ENCODE results near the gene SLX9.

DNA sequence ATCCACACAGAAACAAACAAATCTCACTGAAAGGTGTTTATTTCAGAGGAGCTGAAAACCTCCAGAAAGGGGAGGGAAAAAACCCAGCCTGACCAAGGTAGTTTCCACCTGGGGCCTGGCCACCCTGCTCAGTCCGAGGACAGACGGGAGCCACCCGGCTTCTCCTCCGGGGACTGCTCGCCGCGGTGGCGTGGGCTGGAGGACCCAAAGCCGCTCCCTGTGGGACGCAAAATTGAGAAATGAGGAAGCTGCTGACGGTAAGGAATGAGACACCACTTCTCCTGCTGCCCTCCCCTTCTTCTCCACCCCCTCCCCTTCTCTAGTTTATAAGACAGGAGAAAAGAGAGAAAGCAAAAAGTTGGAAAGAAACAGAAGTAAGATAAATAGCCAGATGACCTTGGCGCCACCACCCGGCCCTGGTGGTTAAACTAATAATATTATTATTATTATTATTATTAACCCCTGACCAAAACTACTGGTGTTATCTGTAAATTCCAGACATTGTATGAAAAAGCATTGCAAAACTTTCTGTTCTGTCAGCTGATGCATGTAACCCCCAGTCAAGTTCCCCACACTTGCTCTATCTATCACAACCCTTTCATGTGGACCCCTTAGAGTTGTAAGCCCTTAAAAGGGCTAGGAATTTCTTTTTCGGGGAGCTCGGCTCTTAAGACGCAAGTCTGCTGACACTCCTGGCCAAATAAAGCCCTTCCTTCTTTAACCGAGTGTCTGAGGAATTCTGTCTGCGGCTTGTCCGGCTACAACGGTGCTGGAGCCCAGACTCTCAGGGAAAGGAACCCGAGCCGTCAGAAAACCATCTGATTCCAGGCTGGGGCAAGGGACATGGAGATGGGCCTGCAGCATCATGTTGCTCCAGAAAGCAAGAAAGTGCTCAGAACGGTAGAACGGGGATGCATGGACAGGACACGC lies 31.6 kb upstream of the SLX9 start:
- no peak for TF ChIP-seq TAF1 (IDR thresholded peaks at IDR 0.05; ENCODE audit: borderline replicate concordance, low read depth, low read length)
- no peak for TF ChIP-seq POLR2A (IDR thresholded peaks at IDR 0.05; ENCODE audit: low read depth, low read length)
- TF ChIP-seq POLR2AphosphoS5 (IDR thresholded peaks at IDR 0.05; ENCODE audit: low read depth, low read length): no peak
